K562 (cell line): ENCODE results near the gene TMEM39B. TPM values are rescaled to one million over a fixed set of nuclear protein-coding genes. Genes with fewer than 3 reads are reported as not detected.

ENCODE experiments used
- ARHGAP35 ChIP-seq: fragments of 450-650 bp; IDR thresholded peaks from 2 replicates; pipeline ENCODE4 v1.6.1; 2018; ENCODE audit not compliant: partially characterized antibody
- CTCF ChIP-seq, 3 experiments: IDR thresholded peaks in 2 of 3; conservative IDR thresholded peaks in 1 of 3; 2 replicates each; pipeline ENCODE4 v1.5.1; 2011 to 2012; ENCODE audit warnings: low read length in 3 of 3, mild to moderate bottlenecking in 3 of 3, control low read depth in 2 of 3, improper control_type of control experiment in 1 of 3, inconsistent platforms in 1 of 3, low read depth in 1 of 3, mixed read lengths in 1 of 3, moderate library complexity in 1 of 3; ENCODE audit not compliant: insufficient read depth in 2 of 3
- DDX20 ChIP-seq: fragments of 450-650 bp; IDR thresholded peaks from 2 replicates; pipeline ENCODE4 v1.6.1; 2016; ENCODE audit warnings: missing genetic modification characterization, low read depth, mild to moderate bottlenecking, missing compliant biosample characterization, moderate library complexity
- GTF2E2 ChIP-seq: fragments of 200-800 bp; sonication (Bioruptor generic); IDR thresholded peaks from 2 replicates; pipeline ENCODE4 v1.6.1; 2016; ENCODE audit warnings: missing genetic modification characterization, missing compliant biosample characterization
- ID3 ChIP-seq, 2 experiments: fragments of 250-450 bp in 1 of 2; fragments of 450-650 bp in 1 of 2; sonication (Bioruptor Pico) in 1 of 2; IDR thresholded peaks; 2 replicates each; pipeline versions ENCODE4 v1.6.1 to v1.8.0; 2016 to 2021; ENCODE audit warnings: mild to moderate bottlenecking in 2 of 2, moderate library complexity in 2 of 2, missing compliant biosample characterization in 1 of 2, missing genetic modification characterization in 1 of 2
- MIER1 ChIP-seq: fragments of 450-650 bp; IDR thresholded peaks from 2 replicates; pipeline ENCODE4 v1.6.1; 2016; ENCODE audit warnings: antibody characterized with exemption, mild to moderate bottlenecking, low read depth
- NKRF ChIP-seq: fragments of 450-650 bp; IDR thresholded peaks from 2 replicates; pipeline ENCODE4 v1.6.1; 2016; ENCODE audit warnings: borderline replicate concordance
- PML ChIP-seq: IDR thresholded peaks from 2 replicates; pipeline ENCODE4 v1.6.1; 2012; ENCODE audit warnings: low read length, inconsistent platforms
- SNRNP70 ChIP-seq: fragments of 200-400 bp; formaldehyde crosslinking; optimal IDR thresholded peaks from 2 replicates; pipeline ENCODE3; 2017; ENCODE audit warnings: low read depth, low read length
- SPI1 ChIP-seq: IDR thresholded peaks from 2 replicates; pipeline ENCODE4 v1.6.1; 2011; ENCODE audit warnings: low read depth, low read length, control low read depth, borderline replicate concordance
- STAT5B ChIP-seq: fragments of 250-450 bp; sonication (Bioruptor Pico); IDR thresholded peaks from 2 replicates; pipeline ENCODE4 v1.8.0; 2021; ENCODE audit warnings: mild to moderate bottlenecking, inconsistent platforms
- U2AF2 ChIP-seq: fragments of 200-400 bp; formaldehyde crosslinking; optimal IDR thresholded peaks from 2 replicates; pipeline ENCODE3; 2017; ENCODE audit warnings: low read depth, mild to moderate bottlenecking, low read length
- ZNF212 ChIP-seq: fragments of 450-650 bp; formaldehyde crosslinking; IDR thresholded peaks from 2 replicates; pipeline ENCODE4 v1.4.0; 2020; ENCODE audit warnings: mild to moderate bottlenecking
- ZNF512 ChIP-seq: IDR thresholded peaks from 2 replicates; pipeline ENCODE4 v1.6.1; 2016; ENCODE audit warnings: missing genetic modification characterization, missing compliant biosample characterization
- ZNF609 ChIP-seq: sonication (generic); formaldehyde crosslinking; IDR thresholded peaks from 2 replicates; pipeline ENCODE4 v1.8.1; 2023; ENCODE audit warnings: missing genetic modification reagents, mild to moderate bottlenecking, borderline replicate concordance
- ZNF778 ChIP-seq: fragments of 450-650 bp; formaldehyde crosslinking; IDR thresholded peaks from 2 replicates; pipeline ENCODE4 v1.4.0; 2020; ENCODE audit warnings: mild to moderate bottlenecking, moderate library complexity
- polyA plus RNA-seq, 8 experiments: library from polyadenylated mRNA; depleted of rRNA in 4 of 8; stranded (reverse) in 5 of 8; unstranded in 3 of 8; fragments of >200 nt; fragmentation: Nextera tagmentation in 2 of 8; fragmentation: Illumina TruSeq in 1 of 8; extraction: Ambion mirVana in 2 of 8; extraction: Trizol in 1 of 8; gene quantifications; 2 replicates each; pipeline versions ENCODE4 v1.2.1 to v1.2.3, GENCODE V29; 2011 to 2014; ENCODE audit warnings: inconsistent platforms in 1 of 8, missing spikeins in 1 of 8
- total RNA-seq, 7 experiments: library from RNA; depleted of rRNA in 6 of 7; stranded (reverse); fragments of >200 nt in 6 of 7; fragmentation: Illumina TruSeq in 2 of 7; extraction: Trizol in 2 of 7; gene quantifications; 2 replicates each; pipeline versions ENCODE4 v1.2.1 to v1.2.3, GENCODE V29; 2011 to 2021; ENCODE audit warnings: low replicate concordance in 1 of 7

TMEM39B gene
- total and polyA plus RNA-seq, 9 of the 15 experiments (the other 6 are each of a cell fraction or from before 2014, with no cell fraction given): 0.92 to 28.5 (median 9.7) TPM

- TF ChIP-seq ZNF212 (CRISPR knock-in tag) (no peak), ID3 (CRISPR knock-in tag; IDR thresholded peaks at IDR 0.05) (no peak), ID3 (tag; IDR thresholded peaks at IDR 0.05) (no peak), STAT5B (CRISPR knock-in tag) (no peak), ZNF512 (tag) (no peak), DDX20 (tag) (no peak), SNRNP70 (no peak), U2AF2 (no peak), GTF2E2 (tag) (no peak), MIER1 (no peak), SPI1 (no peak), ZNF778 (CRISPR knock-in tag) (no peak), ZNF609 (CRISPR knock-in tag) (no peak), PML (peak; percentile 61; the same call in 1 of the 2 replicates), NKRF (no peak), CTCF (IDR thresholded peaks at IDR 0.05 in 2 of 3, conservative IDR thresholded peaks at IDR 0.05 in 1 of 3; ENCODE audit: insufficient read depth in 2 of 3, low read depth in 1 of 3, low read length in 3 of 3) (peak in 2 of 3 experiments; percentile 29 to 33; a peak in 2 of 6 replicates), ARHGAP35 (no peak)
Observed at GRCh38 chr1:32127409-32128198, 54.9 kb downstream of the TMEM39B start (continued).
